DMS153 treated with DMSO at 0.1 percent for 48 hours (cell line): ENCODE data around the gene P2RY2.
"Not testable (repeated sequence)": the region's sequence is repeated elsewhere in the genome, so short reads cannot be mapped to it uniquely, and the experiment has no call there.

Experiments
- DNase-seq: peaks from one replicate; lab custom pipeline; 2025; ENCODE audit not compliant: unreplicated experiment; lab: John Stamatoyannopoulos, UW

P2RY2 gene

DNA sequence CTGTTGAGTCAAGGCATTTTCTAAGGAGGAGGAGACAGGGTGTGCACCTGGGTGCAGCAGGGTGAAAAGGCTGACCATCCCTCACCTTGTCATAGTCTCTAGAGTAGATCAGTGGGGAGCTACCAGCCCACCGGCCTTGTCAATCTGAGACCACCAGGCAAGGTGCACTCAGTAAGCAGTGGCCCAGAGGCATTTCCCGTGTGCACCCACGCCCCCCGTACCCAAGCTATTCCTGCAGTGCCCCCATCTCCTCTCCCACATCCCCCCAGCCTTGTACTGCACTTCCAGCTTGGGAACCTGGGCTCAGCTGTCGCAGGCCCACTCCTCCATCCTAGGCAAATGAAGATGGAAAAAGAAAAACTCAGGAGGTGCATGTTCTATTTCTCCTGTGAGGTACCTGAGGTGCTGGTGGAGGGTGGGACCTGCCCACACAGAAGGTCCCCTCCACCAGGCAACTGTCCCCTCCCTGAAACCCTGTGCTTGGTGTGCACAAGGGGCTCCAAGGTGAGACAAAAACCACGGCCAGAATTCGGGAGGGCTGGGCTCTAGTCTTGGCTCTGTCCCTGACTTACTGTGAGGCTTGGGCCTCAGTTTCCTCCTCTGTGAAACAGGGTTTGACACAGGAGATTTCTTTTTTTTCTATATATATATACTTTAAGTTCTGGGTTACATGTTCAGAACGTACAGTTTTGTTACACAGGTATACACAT is 8.4 kb downstream of the P2RY2 start:
- no peak for DNase-seq

DNA sequence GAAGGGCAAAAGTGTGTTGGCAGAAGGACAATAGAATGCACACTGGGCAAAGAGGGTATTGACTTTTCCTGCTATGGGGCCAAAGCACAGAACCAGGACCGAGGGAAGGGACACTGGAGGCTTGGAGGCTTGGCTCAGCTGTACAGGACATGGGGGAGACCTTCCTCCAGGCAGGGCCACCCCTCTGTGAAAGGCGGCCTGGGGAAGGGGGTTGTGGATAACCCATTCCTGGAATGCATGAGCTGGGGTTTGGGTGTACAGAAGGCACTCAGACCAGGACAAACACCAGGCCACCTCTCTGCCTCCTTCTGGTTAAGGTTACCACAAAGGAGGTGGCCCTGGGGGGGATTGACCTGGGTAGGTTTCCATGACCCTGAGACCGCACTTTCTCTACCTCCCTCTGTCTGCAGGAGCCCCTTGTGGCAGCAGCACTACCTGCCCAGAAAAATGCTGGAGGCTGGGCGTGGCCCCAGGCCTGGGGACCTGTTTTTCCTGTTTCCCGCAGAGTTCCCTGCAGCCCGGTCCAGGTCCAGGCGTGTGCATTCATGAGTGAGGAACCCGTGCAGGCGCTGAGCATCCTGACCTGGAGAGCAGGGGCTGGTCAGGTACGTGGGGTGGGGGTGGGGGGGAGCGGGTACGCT is 9.6 kb downstream of the P2RY2 start:
- DNase-seq: peak; percentile 68

DNA sequence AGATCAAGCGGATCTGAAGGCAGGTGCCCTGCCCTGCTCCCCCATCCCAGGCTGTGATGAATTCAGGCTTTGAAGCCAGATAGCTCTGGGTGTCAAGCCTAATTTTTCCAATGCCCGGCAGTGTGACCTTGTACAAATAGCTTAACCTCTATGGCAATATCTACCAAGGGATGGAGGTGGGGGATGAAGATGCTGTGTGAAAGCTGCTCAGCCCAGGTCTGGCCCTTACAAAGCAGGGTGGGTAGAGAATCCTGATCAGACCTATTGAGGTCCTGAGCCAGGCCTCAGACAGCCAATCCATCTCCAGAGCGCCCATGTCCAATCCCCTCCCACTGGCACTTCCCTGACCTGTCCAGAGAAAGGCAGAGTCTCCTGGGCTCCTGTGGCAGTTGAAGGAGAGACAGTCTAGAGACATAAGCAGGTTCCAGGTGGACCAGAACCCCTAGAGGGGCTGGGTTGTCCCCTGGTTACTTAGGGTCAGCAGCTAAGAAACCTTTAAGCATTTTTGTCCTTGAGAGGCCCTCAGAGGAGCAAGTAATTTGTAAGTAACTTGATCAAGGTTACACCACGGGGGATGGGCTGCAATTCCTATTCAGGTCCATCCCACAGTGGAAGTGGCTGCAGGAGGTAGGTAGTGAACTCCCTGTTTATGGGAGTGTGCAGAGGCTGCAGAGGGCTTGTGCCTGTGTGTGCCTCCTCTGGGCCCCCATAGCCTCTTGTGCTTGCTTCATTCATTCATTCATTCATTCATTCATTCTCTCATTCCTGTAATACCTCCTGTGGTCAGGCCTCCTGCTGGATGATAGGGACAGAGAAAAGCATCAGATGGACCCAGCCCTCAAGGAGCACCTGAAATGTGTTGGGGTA is 10.4 kb downstream of the P2RY2 start:
- no peak for DNase-seq

DNA sequence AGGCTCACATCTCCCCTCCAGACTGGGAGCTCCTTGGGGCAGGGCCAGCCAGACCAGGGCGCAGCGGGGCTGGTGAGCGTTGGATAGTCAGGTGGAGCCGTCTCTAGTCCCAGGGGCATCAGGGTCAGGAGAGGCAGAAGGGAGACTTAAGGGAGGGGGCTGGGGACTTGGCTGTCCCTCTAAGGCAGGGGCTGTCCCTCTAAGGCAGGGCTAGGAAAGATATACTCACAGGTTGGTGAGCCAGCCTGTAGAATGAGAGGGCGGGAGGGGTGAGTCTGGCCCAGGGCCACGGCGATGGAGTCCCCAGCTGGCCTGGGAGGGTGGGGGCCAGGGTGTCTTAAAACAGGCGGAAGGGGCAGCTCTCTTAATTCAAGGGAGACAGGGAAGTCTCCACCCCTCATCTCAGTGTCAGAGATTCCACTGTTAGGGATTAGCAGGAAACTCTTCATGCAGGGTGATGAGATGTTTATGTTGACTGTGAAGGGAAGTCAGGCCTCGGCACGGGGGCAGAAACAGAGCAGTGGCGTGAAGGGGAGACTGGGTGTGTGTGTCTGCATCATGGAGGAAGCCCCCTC is 11.3 kb downstream of the P2RY2 start:
- no peak for DNase-seq

DNA sequence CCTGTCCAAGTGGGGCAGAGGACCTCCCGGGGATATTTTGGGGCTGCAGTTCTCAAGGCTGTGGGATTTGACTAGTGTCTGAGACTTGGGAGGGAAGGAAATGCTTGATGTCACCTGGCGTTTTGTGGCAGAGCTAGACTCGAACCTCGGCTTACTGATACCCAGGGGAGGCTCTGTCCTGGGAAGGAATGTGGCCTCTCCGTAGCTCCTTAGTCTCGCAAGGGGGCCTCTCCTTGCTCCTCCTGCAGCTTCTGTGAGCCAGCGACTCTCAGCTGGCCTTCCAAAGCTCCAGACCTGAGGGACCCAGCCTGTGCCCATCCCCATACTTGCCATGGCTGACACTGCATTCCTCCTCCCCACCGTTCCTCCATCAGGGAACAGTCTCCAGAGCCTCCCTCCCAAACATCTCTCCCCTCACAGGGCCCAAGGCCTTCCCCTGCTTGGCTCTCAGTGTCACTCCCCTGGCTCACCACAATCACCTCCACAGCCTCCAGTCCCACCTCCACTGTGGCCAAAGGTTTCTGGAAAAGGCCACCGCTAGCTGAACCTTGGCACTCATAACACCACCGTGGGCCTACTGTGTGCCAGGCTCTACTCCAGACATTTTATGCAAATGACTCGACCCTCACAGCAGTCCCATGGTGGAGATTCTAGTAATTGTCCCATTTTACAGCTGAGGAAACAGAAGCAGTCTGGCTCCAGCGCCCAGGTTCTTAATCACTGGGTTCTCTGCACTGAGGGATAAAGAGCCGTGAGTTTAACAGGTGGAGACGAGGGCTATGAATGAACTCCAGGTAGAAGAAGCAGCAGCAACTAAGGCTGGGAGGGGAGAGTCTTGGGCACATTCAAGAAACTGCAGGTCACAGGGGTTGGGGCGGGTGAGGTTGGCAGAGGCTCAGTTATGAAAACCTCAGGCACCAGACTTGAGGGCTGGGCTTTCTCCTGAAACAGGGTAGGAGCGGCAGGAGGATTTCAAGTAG is 12.1 kb downstream of the P2RY2 start:
- no peak for DNase-seq

DNA sequence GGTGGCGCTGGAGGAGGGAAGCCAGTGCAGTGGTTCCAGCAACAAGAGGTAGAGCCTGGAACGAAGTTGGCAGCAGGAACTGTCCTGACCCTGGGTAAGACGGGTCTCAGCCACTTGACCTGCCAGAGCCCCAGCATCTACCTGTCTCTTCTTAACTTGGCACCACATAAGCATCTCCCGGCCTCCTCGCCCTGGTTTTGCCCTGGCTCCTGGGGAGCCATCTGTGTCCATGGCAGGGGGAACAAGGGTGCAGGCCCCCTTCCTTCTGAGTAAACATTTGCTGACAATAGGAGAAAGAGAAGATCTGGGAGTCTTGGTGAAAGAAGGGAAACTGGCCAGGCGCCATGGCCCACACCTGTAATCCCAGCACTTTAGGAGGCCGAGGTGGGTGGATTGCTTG is 12.8 kb downstream of the P2RY2 start:
- DNase-seq: no peak

DNA sequence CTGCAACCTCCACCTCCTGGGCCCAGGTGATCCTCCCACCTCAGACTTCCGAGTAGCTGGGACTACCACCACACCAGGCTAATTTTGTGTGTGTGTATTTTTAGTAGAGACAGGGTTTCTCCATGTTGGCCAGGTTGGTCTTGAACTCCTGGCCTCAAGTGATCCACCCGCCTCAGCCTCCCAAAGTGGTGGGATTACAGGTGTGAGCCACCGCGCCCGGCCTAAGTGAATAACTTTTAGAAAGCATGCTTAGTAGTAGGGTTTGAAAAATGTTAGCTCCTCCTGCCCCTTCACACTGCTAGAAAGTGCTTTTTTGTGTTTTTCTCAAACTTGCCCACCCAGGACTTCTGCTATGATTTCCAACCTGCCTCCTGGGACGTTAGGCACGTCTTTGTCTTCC is 14.4 kb downstream of the P2RY2 start:
- not testable (repeated sequence) for DNase-seq

DNA sequence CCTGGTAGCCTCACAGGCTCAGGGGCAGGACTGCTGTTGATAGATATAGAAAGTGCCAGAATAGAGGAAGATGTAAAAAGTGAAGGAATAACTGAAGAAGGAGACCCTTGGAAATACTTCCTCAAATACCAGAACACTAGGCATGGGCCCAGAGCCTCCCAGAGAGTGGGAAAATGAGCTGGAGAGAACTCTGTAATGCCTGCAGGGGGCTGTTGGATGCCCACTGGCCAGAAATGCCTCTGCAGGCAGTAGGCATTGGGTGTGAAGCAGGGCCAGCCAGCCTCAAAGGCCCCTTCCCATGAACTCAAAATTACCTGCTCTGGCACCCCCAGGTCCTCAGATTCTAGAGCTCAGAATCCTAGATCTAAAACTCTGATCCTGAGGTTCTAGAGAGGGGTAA is 15.1 kb downstream of the P2RY2 start:
- no peak for DNase-seq

DNA sequence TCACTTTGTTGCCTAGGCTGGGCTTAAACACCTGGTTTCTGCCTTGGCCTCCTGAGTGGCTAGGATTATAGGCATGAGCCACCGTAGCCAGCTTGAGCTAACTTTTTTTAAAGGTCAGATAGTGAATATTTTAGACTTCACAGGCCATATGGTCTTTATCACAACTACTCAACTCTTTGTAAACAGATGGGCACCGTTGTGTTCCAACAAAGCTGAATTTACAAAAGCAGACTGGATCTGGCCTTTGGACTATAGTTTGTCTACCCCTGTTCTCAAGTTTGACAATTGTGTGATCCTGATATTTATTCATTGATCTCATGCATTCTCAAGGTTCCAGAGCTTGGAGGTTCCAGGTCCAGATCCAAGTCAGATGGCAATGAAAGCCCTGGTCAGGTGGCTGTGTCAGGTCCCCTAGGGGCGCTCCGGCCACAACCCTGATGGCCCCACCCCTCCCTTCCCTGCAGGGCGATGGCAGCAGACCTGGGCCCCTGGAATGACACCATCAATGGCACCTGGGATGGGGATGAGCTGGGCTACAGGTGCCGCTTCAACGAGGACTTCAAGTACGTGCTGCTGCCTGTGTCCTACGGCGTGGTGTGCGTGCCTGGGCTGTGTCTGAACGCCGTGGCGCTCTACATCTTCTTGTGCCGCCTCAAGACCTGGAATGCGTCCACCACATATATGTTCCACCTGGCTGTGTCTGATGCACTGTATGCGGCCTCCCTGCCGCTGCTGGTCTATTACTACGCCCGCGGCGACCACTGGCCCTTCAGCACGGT is 15.8 kb downstream of the P2RY2 start:
- no peak for DNase-seq

DNA sequence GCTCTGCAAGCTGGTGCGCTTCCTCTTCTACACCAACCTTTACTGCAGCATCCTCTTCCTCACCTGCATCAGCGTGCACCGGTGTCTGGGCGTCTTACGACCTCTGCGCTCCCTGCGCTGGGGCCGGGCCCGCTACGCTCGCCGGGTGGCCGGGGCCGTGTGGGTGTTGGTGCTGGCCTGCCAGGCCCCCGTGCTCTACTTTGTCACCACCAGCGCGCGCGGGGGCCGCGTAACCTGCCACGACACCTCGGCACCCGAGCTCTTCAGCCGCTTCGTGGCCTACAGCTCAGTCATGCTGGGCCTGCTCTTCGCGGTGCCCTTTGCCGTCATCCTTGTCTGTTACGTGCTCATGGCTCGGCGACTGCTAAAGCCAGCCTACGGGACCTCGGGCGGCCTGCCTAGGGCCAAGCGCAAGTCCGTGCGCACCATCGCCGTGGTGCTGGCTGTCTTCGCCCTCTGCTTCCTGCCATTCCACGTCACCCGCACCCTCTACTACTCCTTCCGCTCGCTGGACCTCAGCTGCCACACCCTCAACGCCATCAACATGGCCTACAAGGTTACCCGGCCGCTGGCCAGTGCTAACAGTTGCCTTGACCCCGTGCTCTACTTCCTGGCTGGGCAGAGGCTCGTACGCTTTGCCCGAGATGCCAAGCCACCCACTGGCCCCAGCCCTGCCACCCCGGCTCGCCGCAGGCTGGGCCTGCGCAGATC is 16.5 kb downstream of the P2RY2 start:
- DNase-seq: no peak

DNA sequence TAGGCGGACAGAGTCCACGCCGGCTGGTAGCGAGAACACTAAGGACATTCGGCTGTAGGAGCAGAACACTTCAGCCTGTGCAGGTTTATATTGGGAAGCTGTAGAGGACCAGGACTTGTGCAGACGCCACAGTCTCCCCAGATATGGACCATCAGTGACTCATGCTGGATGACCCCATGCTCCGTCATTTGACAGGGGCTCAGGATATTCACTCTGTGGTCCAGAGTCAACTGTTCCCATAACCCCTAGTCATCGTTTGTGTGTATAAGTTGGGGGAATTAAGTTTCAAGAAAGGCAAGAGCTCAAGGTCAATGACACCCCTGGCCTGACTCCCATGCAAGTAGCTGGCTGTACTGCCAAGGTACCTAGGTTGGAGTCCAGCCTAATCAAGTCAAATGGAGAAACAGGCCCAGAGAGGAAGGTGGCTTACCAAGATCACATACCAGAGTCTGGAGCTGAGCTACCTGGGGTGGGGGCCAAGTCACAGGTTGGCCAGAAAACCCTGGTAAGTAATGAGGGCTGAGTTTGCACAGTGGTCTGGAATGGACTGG is 17.2 kb downstream of the P2RY2 start:
- no peak for DNase-seq

DNA sequence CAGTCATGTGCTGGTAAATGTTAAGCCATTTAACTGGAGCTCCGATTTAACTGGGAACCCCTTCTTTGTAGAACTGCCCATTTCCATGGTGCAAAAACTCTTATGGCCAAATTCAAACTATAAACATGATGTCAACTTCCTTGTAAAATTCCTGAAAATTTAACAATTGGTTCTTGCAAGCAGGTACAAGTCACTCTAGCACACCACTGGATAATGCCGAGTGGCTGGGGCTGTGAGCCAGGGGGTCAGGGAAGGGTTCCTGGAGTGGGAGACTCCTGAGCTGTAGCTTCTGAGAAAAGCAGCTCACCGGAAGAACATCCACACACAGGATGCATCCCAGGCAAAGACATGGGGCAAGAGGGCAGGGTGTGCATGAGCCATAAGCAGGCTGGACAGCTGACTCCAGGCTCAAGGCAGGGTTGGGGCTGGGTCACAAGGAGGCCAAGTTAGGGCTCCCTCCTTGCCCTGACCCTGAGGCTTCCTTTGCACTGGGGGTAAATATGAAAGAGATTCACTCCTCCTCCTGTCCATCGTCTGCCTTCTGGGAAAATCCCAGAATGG is 18.2 kb downstream of the P2RY2 start:
- no peak for DNase-seq

DNA sequence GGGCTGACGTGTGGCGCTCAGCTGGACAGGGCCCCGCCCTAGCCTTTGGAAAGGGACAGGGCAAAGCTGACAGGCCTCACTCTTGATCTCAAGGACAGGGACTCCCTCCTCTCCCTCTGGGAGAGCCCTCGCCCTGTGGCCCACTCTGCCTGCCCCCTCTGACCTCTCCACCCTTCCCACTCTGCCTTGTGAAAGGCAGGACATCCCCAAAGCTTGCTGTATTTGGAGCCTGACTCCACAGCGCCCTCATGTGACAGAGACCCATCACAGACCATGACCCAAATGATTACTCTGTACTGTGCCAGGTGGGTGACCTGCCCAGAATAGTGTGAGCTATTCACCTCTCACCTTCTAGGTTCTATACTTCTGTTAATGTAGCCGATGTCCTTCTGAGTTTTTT is 18.8 kb downstream of the P2RY2 start:
- no peak for DNase-seq

DNA sequence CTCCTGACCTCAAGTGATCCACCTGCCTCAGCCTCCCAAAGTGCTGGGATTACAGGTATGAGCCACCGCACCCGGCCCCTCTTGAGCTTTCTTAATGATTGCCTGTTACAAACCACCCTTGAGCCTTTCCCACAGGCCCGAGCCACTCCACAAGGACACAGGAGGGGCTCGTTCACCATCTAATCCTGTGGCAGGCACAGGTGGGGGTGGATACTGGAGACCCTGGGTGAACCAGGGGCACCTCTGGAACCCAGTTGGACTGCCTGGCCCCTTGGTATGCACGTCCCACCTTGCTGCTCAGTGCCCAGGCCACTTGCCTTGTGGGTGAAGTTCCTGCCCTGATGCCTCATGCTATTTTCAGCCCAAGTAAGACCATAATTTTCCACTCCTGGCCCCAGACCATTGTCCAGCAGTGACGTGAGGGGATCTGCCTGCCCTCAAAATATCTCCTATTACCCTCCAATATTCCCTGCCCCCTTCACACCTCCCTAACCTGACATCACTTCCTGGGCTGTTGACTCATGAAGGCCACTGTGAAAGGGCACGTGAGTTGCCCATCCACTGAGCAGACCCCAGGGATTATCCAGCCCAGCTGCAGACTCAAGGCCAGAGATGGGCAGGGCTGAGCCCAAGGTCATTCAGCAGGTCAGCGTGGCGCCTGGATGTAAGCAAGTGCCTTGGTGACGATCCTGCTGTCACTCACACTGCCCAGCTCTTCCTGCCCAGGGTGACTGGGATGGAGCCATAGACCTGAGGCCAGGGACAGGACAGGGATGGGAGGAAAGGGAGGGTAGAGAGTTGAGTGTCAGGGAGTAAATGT is 19.6 kb downstream of the P2RY2 start:
- DNase-seq: no peak

DNA sequence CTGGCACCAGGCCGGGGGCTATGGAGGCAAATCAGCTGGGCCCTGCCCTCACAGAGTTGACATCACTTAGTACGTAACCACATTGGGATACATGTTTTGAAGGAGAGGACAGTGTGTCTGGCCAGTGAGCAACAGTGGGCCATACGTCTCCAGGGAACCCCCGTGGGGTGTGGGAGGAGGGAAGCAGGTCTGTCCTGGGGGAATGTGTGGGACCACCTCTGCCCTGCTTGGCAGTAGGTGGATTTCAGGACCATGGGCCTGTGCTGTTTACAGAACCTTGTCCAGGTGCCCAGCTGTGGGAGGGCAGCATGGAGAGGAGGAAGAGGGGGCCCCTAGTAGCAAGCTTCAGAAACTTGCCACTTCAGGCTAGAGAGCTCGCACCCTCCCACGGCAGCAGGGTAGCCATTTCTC is 21.0 kb downstream of the P2RY2 start:
- DNase-seq: no peak

DNA sequence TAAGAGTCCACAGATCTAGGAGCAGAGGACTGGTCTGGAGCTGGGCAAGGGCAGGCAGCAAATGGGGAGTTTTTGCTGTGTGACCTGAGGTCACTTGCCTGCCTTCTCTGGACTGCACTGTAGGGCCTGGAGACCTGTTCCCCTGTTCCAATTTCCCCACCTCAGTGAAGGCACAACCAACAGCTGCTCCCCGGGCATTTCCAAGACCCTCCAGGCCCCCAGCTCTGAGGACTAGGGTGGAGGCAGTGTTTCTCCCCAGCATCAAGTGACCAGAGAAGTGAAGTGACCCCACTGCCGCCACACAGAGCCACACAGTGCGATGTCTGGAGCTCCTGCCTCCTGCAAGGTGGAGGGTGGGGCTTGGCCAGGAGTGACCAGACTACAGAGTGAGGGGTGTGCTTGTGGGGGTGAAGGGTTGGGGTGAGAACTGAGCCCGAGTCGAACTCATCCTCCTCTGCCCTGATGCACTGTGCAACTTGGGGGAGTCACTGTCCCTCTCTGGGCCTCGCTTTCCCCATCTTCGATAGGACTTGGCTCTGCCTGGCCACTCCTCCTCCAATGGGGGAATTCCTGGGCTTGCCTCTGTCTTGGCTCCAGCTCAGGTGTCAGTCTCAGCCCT is 21.6 kb downstream of the P2RY2 start:
- no peak for DNase-seq

DNA sequence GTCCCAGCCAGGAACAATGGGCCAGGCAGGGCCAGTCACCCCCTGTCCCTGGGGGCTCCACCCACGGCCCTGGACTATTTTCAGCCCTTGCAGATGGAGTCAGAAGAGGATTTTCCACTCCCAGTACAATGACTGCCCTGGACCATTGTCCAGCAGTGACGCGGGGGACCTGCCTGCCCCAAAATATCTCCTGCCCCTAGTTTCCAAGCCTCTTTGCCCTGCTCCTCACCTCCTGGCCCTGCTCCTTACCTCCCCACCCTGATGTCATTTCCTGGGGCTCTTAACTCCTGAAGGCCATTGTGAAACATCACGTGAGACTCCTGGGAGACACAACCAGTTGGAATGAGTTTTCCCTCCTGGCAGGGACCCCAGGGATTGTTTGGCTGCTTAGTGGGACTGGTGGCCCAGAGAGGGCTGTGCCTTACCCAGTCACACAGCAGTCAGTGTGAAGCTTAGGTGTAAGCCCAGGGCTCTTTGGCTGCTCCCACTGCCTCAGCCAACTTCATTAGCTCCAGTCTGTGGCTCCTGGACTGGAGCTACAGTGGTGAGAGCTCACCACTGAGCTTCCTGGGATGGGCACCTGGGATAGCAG is 22.2 kb downstream of the P2RY2 start:
- DNase-seq: no peak
